ENCODE data around the gene MAMLD1.

MAMLD1 gene

DNA sequence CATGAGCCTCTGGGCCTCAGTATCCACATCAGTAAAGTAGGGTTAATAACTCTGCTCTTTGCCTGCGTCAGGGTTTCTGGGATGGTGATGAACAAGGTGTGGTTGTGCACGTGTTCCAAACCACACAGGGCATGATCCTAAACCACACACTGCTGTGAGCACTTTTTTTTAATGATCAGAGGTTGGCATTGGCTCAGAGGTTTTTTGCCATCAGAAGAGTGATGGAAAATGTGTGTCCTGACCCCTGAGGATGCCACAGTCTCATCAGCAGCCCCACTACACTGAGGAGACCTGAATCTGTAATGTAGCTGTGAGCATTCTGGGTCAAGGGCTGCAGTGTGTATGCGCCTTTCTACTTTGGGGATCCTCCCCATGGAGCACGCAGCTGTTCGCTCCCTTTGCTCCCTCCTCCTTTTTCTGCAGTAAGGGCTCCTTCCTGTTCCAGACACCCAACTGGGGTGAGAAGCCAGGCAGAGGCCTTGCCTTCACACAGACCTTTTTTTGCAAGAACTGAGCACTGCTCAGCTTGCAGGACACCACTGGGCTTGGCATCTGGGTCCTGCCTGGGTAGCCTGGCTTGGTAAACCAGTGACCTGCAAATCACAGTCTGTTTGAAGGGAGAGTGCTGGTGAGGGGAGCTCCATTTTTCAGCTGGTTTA is 87.5 kb downstream of the MAMLD1 start:
- Histone ChIP-seq H3K4me1 (ENCODE audit: control insufficient read depth, low read depth, low read length) (no peaks in the 10 kb centered on the region), H3K9me3 (ENCODE audit: control insufficient read depth, low read depth, low read length) (no peaks in the 10 kb centered on the region), H3K36me3 (ENCODE audit: control insufficient read depth, low read depth, low read length) (no peaks in the 10 kb centered on the region), H3K9ac (ENCODE audit: low read length) (no peak overlapping the region), H3K27ac (ENCODE audit: low read length) (no peak overlapping the region), H3K27me3 (ENCODE audit: control insufficient read depth, insufficient read depth, low read length) (no peaks in the 10 kb centered on the region), H3K4me3 (ENCODE audit: low read length) (no peak overlapping the region)

DNA sequence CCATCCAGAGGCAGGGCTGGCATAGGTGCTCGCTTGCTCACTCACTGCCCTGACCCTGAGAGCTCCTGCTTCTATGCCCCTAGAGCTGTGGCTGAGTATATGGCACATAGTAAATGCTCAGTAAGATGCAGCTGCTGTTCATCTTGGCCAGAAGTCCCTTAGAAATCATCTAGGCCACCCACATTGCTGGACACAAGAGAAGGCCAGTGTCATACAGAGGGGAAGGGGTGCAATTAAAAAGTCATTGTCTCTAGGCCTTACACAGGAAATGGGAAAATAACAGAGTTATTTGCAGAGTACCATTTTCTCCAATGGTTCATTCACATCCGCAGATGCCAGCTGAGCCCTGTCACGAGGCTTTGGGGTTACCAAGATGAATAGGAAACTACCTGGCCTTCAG is 88.8 kb downstream of the MAMLD1 start:
- Histone ChIP-seq H3K9ac (ENCODE audit: low read length) (no peak overlapping the region), H3K36me3 (ENCODE audit: control insufficient read depth, low read depth, low read length) (no peaks in the 10 kb centered on the region), H3K4me3 (ENCODE audit: low read length) (no peak overlapping the region), H3K4me1 (ENCODE audit: control insufficient read depth, low read depth, low read length) (no peaks in the 10 kb centered on the region), H3K27ac (ENCODE audit: low read length) (no peak overlapping the region), H3K27me3 (ENCODE audit: control insufficient read depth, insufficient read depth, low read length) (no peaks in the 10 kb centered on the region), H3K9me3 (ENCODE audit: control insufficient read depth, low read depth, low read length) (no peaks in the 10 kb centered on the region)

DNA sequence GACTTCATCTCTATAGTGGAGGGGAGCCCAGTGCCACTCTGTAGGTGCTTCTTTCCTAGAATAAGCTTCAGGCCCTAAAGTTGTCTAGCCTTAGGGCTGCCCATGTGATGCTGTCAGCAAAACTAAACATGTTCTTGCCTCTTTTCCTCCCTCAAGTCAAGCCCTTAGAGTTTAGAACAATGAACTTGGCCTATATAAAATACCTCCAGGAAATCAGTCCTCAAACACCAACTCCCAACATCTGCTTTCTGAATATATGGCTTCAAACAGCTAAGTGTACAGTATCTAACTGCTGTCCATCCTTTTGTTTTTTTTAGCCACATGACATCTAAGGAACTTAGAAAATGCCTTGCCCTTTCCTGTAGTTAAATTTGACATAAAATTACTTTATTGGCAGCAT is 91.0 kb downstream of the MAMLD1 start:
- no peaks in the 10 kb centered on the region for H3K36me3 ChIP-seq (ENCODE audit: control insufficient read depth, low read depth, low read length)
- H3K9ac ChIP-seq (ENCODE audit: low read length), result no peak overlapping the region
- H3K27me3 ChIP-seq (ENCODE audit: control insufficient read depth, insufficient read depth, low read length), result no peaks in the 10 kb centered on the region
- no peak overlapping the region for H3K27ac ChIP-seq (ENCODE audit: low read length)
- H3K4me3 ChIP-seq (ENCODE audit: low read length), result no peak overlapping the region
- no peaks in the 10 kb centered on the region for H3K4me1 ChIP-seq (ENCODE audit: control insufficient read depth, low read depth, low read length)
- no peaks in the 10 kb centered on the region for H3K9me3 ChIP-seq (ENCODE audit: control insufficient read depth, low read depth, low read length)

DNA sequence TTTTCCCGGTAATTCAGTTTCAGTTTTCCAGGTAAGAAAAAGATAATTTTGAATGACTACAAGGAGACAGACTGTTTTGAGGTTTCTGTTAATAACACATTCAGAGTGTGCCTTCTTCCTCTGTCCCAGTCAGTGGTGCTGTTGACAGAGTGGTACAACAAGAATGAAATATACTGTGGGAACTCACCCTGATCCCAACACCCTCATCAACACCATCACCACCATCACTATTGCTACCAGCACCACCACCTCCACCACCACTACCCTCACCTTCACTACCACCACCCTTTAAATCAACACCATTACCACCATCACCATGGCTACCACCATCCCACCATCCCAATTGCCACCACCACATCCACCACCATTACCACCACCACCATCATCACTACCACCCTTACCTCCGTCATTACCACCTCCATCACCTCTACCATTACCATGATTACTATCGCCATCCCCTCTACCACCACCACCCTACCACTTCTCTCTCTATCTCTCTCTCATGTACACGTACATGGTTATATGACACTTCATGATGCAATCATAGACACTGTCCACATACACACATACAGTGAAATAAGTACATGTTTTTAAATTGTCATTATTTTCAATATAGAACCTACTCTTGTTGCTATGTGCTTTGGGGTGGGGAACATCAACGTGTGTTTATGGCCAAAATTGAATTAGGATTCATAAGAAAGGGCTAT is 91.5 kb downstream of the MAMLD1 start:
- Histone ChIP-seq H3K9me3 (ENCODE audit: control insufficient read depth, low read depth, low read length) (no peaks in the 10 kb centered on the region), H3K9ac (ENCODE audit: low read length) (no peak overlapping the region), H3K27ac (ENCODE audit: low read length) (no peak overlapping the region), H3K4me1 (ENCODE audit: control insufficient read depth, low read depth, low read length) (no peaks in the 10 kb centered on the region), H3K4me3 (ENCODE audit: low read length) (no peak overlapping the region), H3K27me3 (ENCODE audit: control insufficient read depth, insufficient read depth, low read length) (no peaks in the 10 kb centered on the region), H3K36me3 (ENCODE audit: control insufficient read depth, low read depth, low read length) (no peaks in the 10 kb centered on the region)

GRCh38 chrX:150455215-150455608 is 92.1 kb downstream of the MAMLD1 start:
- Histone ChIP-seq H3K27ac (ENCODE audit: low read length) (no peak overlapping the region), H3K36me3 (ENCODE audit: control insufficient read depth, low read depth, low read length) (no peaks in the 10 kb centered on the region), H3K4me1 (ENCODE audit: control insufficient read depth, low read depth, low read length) (no peaks in the 10 kb centered on the region), H3K4me3 (ENCODE audit: low read length) (no peak overlapping the region), H3K9me3 (ENCODE audit: control insufficient read depth, low read depth, low read length) (no peaks in the 10 kb centered on the region), H3K9ac (ENCODE audit: low read length) (no peak overlapping the region), H3K27me3 (ENCODE audit: control insufficient read depth, insufficient read depth, low read length) (no peaks in the 10 kb centered on the region)

GRCh38 chrX:150456466-150456865 is 93.3 kb downstream of the MAMLD1 start:
- Histone ChIP-seq H3K27me3 (ENCODE audit: control insufficient read depth, insufficient read depth, low read length) (no peaks in the 10 kb centered on the region), H3K9ac (ENCODE audit: low read length) (no peak overlapping the region), H3K4me1 (ENCODE audit: control insufficient read depth, low read depth, low read length) (no peaks in the 10 kb centered on the region), H3K36me3 (ENCODE audit: control insufficient read depth, low read depth, low read length) (no peaks in the 10 kb centered on the region), H3K4me3 (ENCODE audit: low read length) (no peak overlapping the region), H3K9me3 (ENCODE audit: control insufficient read depth, low read depth, low read length) (no peaks in the 10 kb centered on the region), H3K27ac (ENCODE audit: low read length) (no peak overlapping the region)

DNA sequence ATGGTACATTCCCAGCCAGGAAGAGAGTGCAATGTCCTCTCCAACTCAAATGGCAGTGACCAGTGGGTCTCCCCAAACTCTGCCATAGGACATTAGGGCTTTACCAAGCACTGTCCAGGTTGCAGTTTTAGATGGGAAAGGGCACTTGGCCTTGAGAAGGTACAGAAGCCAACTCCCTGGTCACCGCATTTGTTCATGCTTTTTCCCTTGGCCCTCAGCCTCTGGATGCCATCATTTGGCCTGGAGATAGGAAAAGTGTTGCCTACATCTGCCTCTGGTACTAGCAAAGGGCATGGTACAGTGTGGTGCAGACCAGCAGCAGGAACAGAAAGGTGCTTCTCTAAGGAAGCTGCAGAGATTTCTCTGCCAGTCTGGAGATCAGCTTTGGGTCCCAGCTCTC is 93.8 kb downstream of the MAMLD1 start:
- H3K4me1 ChIP-seq (ENCODE audit: control insufficient read depth, low read depth, low read length), result no peaks in the 10 kb centered on the region
- no peaks in the 10 kb centered on the region for H3K27me3 ChIP-seq (ENCODE audit: control insufficient read depth, insufficient read depth, low read length)
- no peak overlapping the region for H3K4me3 ChIP-seq (ENCODE audit: low read length)
- H3K27ac ChIP-seq (ENCODE audit: low read length), result no peak overlapping the region
- H3K9ac ChIP-seq (ENCODE audit: low read length), result no peak overlapping the region
- H3K36me3 ChIP-seq (ENCODE audit: control insufficient read depth, low read depth, low read length), result no peaks in the 10 kb centered on the region
- H3K9me3 ChIP-seq (ENCODE audit: control insufficient read depth, low read depth, low read length), result no peaks in the 10 kb centered on the region

GRCh38 chrX:150459196-150459595 is 96.1 kb downstream of the MAMLD1 start:
- Histone ChIP-seq H3K4me3 (ENCODE audit: low read length) (no peak overlapping the region), H3K9me3 (ENCODE audit: control insufficient read depth, low read depth, low read length) (no peaks in the 10 kb centered on the region), H3K9ac (ENCODE audit: low read length) (no peak overlapping the region), H3K36me3 (ENCODE audit: control insufficient read depth, low read depth, low read length) (no peaks in the 10 kb centered on the region), H3K27ac (ENCODE audit: low read length) (no peak overlapping the region), H3K27me3 (ENCODE audit: control insufficient read depth, insufficient read depth, low read length) (no peaks in the 10 kb centered on the region), H3K4me1 (ENCODE audit: control insufficient read depth, low read depth, low read length) (no peaks in the 10 kb centered on the region)

GRCh38 chrX:150460063-150460462 is 96.9 kb downstream of the MAMLD1 start:
- no peaks in the 10 kb centered on the region for H3K9me3 ChIP-seq (ENCODE audit: control insufficient read depth, low read depth, low read length)
- H3K36me3 ChIP-seq (ENCODE audit: control insufficient read depth, low read depth, low read length), result no peaks in the 10 kb centered on the region
- H3K9ac ChIP-seq (ENCODE audit: low read length), result no peak overlapping the region
- H3K27me3 ChIP-seq (ENCODE audit: control insufficient read depth, insufficient read depth, low read length), result no peaks in the 10 kb centered on the region
- no peaks in the 10 kb centered on the region for H3K4me1 ChIP-seq (ENCODE audit: control insufficient read depth, low read depth, low read length)
- no peak overlapping the region for H3K4me3 ChIP-seq (ENCODE audit: low read length)
- H3K27ac ChIP-seq (ENCODE audit: low read length), result no peak overlapping the region

DNA sequence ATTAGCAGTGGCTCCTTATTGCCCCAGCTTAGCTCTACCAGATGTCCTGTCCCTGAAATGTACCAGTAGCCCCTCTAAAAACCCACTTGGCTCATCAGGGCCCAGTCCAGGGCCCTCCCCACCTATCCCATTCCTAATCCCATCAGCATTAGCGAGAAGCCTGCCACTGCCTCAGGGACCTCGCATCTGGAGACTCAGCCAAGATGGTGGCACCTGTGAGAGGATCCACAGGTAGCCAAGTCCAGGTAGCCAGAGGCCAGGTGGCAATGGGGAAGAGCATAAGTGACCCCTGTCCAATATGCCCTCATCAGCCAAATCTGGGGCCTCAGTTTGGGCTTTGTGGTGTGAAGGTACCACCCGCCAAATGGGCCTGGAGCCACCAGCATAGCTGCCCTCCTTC is 97.7 kb downstream of the MAMLD1 start:
- Histone ChIP-seq H3K27me3 (ENCODE audit: control insufficient read depth, insufficient read depth, low read length) (no peaks in the 10 kb centered on the region), H3K27ac (ENCODE audit: low read length) (no peak overlapping the region), H3K4me3 (ENCODE audit: low read length) (no peak overlapping the region), H3K9ac (ENCODE audit: low read length) (no peak overlapping the region), H3K4me1 (ENCODE audit: control insufficient read depth, low read depth, low read length) (no peaks in the 10 kb centered on the region), H3K36me3 (ENCODE audit: control insufficient read depth, low read depth, low read length) (no peaks in the 10 kb centered on the region), H3K9me3 (ENCODE audit: control insufficient read depth, low read depth, low read length) (no peaks in the 10 kb centered on the region)

DNA sequence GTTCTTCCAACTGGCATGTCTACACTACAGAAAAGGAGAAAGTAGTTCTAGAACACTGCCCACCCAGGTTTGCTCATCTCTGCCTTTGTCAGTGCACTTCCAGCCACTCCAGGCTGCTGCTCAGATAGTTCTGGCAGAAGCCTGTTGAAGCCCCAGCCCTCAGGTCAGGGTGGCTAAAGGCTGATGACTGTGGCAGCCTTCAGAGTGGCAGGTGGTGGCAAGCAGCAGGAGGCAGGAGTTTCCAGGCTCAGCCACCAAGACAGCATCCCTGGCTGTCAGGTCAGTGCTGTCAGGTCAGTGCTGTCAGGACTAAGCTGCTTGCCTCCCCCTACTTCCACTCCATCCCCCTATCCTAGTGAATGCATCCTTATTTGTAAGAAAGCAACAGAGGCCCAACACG is 100.4 kb downstream of the MAMLD1 start:
- peaks cover 7% of the 10 kb centered on the region for H3K9me3 ChIP-seq (ENCODE audit: control insufficient read depth, low read depth, low read length)
- H3K4me1 ChIP-seq (ENCODE audit: control insufficient read depth, low read depth, low read length), result no peaks in the 10 kb centered on the region
- H3K9ac ChIP-seq (ENCODE audit: low read length), result no peak overlapping the region
- no peaks in the 10 kb centered on the region for H3K36me3 ChIP-seq (ENCODE audit: control insufficient read depth, low read depth, low read length)
- H3K4me3 ChIP-seq (ENCODE audit: low read length), result no peak overlapping the region
- H3K27ac ChIP-seq (ENCODE audit: low read length), result no peak overlapping the region
- H3K27me3 ChIP-seq (ENCODE audit: control insufficient read depth, insufficient read depth, low read length), result no peaks in the 10 kb centered on the region

- Histone ChIP-seq H3K27me3 (ENCODE audit: control insufficient read depth, insufficient read depth, low read length) (no peaks in the 10 kb centered on the region), H3K9ac (ENCODE audit: low read length) (no peak overlapping the region), H3K27ac (ENCODE audit: low read length) (no peak overlapping the region), H3K4me1 (ENCODE audit: control insufficient read depth, low read depth, low read length) (no peaks in the 10 kb centered on the region), H3K36me3 (ENCODE audit: control insufficient read depth, low read depth, low read length) (no peaks in the 10 kb centered on the region), H3K9me3 (ENCODE audit: control insufficient read depth, low read depth, low read length) (peaks cover 7% of the 10 kb centered on the region), H3K4me3 (ENCODE audit: low read length) (no peak overlapping the region)
Observed at GRCh38 chrX:150464001-150464400, 100.9 kb downstream of the MAMLD1 start.

Measured in iPS-18a (cell line).